ENCODE results near the gene HNRNPF.

DNA sequence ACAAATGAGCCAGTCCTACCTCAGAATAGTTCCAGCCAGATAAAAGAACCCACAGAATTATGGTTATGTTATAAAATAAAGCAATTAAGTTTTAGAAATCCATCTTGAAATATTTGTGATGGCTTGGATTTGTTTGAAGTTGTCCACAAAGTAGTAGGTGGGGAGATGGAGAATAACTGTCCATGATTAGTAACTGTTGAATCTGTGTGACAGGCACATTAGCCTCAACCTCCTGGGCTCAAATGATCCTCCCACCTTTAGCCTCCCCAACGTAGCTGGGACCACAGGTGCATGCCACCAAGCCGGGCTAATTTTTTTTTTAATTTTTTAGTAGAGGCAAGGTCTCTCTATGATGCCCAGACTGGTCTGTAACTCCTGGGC is 10.1 kb downstream of the HNRNPF start:
- no peak for TF ChIP-seq CTCF (IDR thresholded peaks at IDR 0.05)
- TF ChIP-seq POLR2A (IDR thresholded peaks at IDR 0.05): no peak
